ENCODE measurements around the gene KDM2B.

DNA sequence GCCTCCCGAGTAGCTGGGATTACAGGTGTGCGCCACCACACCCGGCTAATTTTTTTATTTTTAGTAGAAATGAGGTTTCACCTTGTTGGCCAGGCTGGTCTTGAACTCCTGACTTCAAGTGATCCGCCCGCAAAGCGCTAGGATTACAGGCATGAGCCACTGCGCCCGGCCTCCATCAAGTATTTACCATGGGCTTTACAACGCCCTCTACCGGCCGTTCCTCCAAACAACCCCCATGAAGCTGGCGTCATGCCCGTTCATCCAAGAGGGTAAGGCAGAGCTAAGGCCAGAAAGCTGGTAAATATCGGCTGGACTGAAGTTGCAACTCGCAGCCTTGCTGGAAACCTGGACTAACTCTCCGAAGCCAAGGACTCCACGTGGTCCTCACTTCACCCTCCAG is 139.3 kb downstream of the KDM2B start:
- TF ChIP-seq, protein P1, sequence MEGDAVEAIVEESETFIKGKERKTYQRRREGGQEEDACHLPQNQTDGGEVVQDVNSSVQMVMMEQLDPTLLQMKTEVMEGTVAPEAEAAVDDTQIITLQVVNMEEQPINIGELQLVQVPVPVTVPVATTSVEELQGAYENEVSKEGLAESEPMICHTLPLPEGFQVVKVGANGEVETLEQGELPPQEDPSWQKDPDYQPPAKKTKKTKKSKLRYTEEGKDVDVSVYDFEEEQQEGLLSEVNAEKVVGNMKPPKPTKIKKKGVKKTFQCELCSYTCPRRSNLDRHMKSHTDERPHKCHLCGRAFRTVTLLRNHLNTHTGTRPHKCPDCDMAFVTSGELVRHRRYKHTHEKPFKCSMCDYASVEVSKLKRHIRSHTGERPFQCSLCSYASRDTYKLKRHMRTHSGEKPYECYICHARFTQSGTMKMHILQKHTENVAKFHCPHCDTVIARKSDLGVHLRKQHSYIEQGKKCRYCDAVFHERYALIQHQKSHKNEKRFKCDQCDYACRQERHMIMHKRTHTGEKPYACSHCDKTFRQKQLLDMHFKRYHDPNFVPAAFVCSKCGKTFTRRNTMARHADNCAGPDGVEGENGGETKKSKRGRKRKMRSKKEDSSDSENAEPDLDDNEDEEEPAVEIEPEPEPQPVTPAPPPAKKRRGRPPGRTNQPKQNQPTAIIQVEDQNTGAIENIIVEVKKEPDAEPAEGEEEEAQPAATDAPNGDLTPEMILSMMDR (IDR thresholded peaks at IDR 0.05; ENCODE audit: poor library complexity): no peak
- TF ChIP-seq EZH2 (IDR thresholded peaks at IDR 0.05; ENCODE audit: borderline replicate concordance): no peak
